GM19467 (cell line): ENCODE results near the gene IL10RB.
"Not testable (repeated sequence)": the region's sequence is repeated elsewhere in the genome, so short reads cannot be mapped to it uniquely, and the experiment has no call there.

Experiments used
- ATAC-seq: cut with Tn5 transposase; IDR thresholded peaks from one replicate; pipeline ENCODE4 v1.9.1; 2021; ENCODE audit warnings: mild to moderate bottlenecking, moderate library complexity; ENCODE audit not compliant: unreplicated experiment

IL10RB gene

GRCh38 chr21:33300701-33301631 is 34.8 kb downstream of the IL10RB start:
- ATAC-seq: no peak

GRCh38 chr21:33301632-33302002 is 35.5 kb downstream of the IL10RB start:
- no peak for ATAC-seq

- no peak for ATAC-seq
These were observed 35.9 kb downstream of the IL10RB start for GRCh38 chr21:33302055-33302454.

- no peak for ATAC-seq
These were observed 36.6 kb downstream of the IL10RB start for GRCh38 chr21:33302796-33303195.

- ATAC-seq: no peak
These were observed 39.1 kb downstream of the IL10RB start for GRCh38 chr21:33305344-33305671.

- ATAC-seq: no peak
These were observed 39.8 kb downstream of the IL10RB start for GRCh38 chr21:33305938-33306337.

GRCh38 chr21:33308586-33309490 is 42.7 kb downstream of the IL10RB start:
- peak; percentile 90 for ATAC-seq

GRCh38 chr21:33309778-33310177 is 43.6 kb downstream of the IL10RB start:
- no peak for ATAC-seq

- no peak for ATAC-seq
These were observed 46.0 kb downstream of the IL10RB start for GRCh38 chr21:33312121-33312520.

- no peak for ATAC-seq
These were observed 47.0 kb downstream of the IL10RB start for GRCh38 chr21:33313183-33313582.

- no peak for ATAC-seq
These were observed 47.4 kb downstream of the IL10RB start for GRCh38 chr21:33313611-33314010.

GRCh38 chr21:33314111-33314510 is 47.9 kb downstream of the IL10RB start:
- no peak for ATAC-seq

- no peak for ATAC-seq
These were observed 50.0 kb downstream of the IL10RB start for GRCh38 chr21:33315946-33316710.

GRCh38 chr21:33317145-33317544 is 51.0 kb downstream of the IL10RB start:
- ATAC-seq: no peak

GRCh38 chr21:33317786-33318486 is 51.8 kb downstream of the IL10RB start:
- ATAC-seq: no peak

GRCh38 chr21:33321005-33321404 is 54.8 kb downstream of the IL10RB start:
- not testable (repeated sequence) for ATAC-seq

GRCh38 chr21:33323610-33324009 is 57.4 kb downstream of the IL10RB start:
- not testable (repeated sequence) for ATAC-seq

- ATAC-seq: peak; percentile 79
These were observed 58.4 kb downstream of the IL10RB start, which contains the start of gene IFNAR1 for GRCh38 chr21:33324291-33325221. Gene IFNAR1, plus strand, starts transcription at chr21:33324970. Its CDS starts 86 bp downstream, at chr21:33325056.
